NT2/D1 (cell line): ENCODE results near the gene AFF3.

Experiments used
- SUZ12 ChIP-seq: IDR thresholded peaks from 2 replicates; pipeline ENCODE4 v1.6.1; 2011; ENCODE audit not compliant: insufficient read length, insufficient read depth; ENCODE audit errors: extremely low read depth
- YY1 ChIP-seq: IDR thresholded peaks from 2 replicates; pipeline ENCODE4 v1.6.1; 2011; ENCODE audit not compliant: insufficient read length, insufficient read depth
- ZNF274 ChIP-seq: IDR thresholded peaks from 2 replicates; pipeline ENCODE4 v1.6.1; 2011; ENCODE audit warnings: mild to moderate bottlenecking, low read depth, low read length

- TF ChIP-seq SUZ12 = no peak
- TF ChIP-seq ZNF274 = no peak
- TF ChIP-seq YY1 = no peak
Observed at GRCh38 chr2:99618579-99619097, 523.8 kb downstream of the AFF3 start.
